Measurements from ENCODE around the gene STXBP6. TPM values are rescaled to one million over a fixed set of nuclear protein-coding genes. Genes with fewer than 3 reads are reported as not detected.

STXBP6 gene
- total and polyA plus RNA-seq, 2 experiments from 2014 or later: 19.7 to 29.0 TPM

GRCh38 chr14:24928386-24928900 lies 121.5 kb downstream of the STXBP6 start (continued):
- TF ChIP-seq, protein P1, sequence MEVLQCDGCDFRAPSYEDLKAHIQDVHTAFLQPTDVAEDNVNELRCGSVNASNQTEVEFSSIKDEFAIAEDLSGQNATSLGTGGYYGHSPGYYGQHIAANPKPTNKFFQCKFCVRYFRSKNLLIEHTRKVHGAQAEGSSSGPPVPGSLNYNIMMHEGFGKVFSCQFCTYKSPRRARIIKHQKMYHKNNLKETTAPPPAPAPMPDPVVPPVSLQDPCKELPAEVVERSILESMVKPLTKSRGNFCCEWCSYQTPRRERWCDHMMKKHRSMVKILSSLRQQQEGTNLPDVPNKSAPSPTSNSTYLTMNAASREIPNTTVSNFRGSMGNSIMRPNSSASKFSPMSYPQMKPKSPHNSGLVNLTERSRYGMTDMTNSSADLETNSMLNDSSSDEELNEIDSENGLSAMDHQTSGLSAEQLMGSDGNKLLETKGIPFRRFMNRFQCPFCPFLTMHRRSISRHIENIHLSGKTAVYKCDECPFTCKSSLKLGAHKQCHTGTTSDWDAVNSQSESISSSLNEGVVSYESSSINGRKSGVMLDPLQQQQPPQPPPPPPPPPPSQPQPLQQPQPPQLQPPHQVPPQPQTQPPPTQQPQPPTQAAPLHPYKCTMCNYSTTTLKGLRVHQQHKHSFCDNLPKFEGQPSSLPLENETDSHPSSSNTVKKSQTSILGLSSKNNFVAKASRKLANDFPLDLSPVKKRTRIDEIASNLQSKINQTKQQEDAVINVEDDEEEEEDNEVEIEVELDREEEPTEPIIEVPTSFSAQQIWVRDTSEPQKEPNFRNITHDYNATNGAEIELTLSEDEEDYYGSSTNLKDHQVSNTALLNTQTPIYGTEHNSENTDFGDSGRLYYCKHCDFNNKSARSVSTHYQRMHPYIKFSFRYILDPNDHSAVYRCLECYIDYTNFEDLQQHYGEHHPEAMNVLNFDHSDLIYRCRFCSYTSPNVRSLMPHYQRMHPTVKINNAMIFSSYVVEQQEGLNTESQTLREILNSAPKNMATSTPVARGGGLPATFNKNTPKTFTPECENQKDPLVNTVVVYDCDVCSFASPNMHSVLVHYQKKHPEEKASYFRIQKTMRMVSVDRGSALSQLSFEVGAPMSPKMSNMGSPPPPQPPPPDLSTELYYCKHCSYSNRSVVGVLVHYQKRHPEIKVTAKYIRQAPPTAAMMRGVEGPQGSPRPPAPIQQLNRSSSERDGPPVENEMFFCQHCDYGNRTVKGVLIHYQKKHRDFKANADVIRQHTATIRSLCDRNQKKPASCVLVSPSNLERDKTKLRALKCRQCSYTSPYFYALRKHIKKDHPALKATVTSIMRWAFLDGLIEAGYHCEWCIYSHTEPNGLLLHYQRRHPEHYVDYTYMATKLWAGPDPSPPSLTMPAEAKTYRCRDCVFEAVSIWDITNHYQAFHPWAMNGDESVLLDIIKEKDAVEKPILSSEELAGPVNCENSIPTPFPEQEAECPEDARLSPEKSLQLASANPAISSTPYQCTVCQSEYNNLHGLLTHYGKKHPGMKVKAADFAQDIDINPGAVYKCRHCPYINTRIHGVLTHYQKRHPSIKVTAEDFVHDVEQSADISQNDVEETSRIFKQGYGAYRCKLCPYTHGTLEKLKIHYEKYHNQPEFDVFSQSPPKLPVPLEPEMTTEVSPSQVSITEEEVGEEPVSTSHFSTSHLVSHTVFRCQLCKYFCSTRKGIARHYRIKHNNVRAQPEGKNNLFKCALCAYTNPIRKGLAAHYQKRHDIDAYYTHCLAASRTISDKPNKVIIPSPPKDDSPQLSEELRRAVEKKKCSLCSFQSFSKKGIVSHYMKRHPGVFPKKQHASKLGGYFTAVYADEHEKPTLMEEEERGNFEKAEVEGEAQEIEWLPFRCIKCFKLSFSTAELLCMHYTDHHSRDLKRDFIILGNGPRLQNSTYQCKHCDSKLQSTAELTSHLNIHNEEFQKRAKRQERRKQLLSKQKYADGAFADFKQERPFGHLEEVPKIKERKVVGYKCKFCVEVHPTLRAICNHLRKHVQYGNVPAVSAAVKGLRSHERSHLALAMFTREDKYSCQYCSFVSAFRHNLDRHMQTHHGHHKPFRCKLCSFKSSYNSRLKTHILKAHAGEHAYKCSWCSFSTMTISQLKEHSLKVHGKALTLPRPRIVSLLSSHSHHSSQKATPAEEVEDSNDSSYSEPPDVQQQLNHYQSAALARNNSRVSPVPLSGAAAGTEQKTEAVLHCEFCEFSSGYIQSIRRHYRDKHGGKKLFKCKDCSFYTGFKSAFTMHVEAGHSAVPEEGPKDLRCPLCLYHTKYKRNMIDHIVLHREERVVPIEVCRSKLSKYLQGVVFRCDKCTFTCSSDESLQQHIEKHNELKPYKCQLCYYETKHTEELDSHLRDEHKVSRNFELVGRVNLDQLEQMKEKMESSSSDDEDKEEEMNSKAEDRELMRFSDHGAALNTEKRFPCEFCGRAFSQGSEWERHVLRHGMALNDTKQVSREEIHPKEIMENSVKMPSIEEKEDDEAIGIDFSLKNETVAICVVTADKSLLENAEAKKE (CRISPR knock-in tag; IDR thresholded peaks at IDR 0.05): no peak

DNA sequence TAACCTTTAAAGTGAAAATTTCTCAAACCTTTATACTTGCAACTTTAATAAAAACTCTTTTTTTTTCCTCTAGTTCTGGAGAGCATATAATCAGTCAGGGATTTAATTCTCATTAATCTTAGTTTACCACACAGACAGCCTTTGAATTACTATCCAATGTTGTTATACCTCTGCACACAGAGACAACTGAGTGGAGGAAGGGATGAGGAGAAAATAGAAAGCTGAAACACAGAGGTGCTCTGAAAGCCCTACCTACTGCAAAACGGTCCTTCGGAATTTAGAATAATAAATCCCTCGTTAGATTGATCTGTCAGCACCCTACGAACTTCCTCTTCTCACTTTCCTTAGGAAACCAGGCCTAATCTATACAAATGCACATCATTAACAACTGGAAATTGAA lies 122.1 kb downstream of the STXBP6 start:
- DNase-seq (ENCODE audit: low spot score) (no peak), ATAC-seq (no peak)
- no peaks in the 10 kb centered on the region for H4K20me1 ChIP-seq (replicated peaks; ENCODE audit: insufficient read depth)
- H3K4me1 ChIP-seq (ENCODE audit: insufficient read depth): peaks cover 50% of the 10 kb centered on the region
- Mint-ChIP-seq H3K4me3 (no peak overlapping the region), H3K27me3 (ENCODE audit: insufficient read depth, low read depth, poor library complexity) (no peaks in the 10 kb centered on the region), H3K27ac (no peak overlapping the region), H3K9me3 (no peaks in the 10 kb centered on the region), H3K4me1 (peaks cover 44% of the 10 kb centered on the region), H3K36me3 (ENCODE audit: low read depth) (no peaks in the 10 kb centered on the region; the same call in 2 of the 3 replicates)
- H3K79me2 ChIP-seq (replicated peaks; ENCODE audit: insufficient read depth): no peaks in the 10 kb centered on the region
- H3F3A ChIP-seq (replicated peaks; ENCODE audit: low read depth): no peaks in the 10 kb centered on the region
- no peaks in the 10 kb centered on the region for H3K27me3 ChIP-seq (ENCODE audit: insufficient read depth)
- H3K4me2 ChIP-seq: no peak overlapping the region
- no peaks in the 10 kb centered on the region for H3K36me3 ChIP-seq (ENCODE audit: insufficient read depth)
- no peak overlapping the region for H3K27ac ChIP-seq (ENCODE audit: low read depth)
- peaks cover 4% of the 10 kb centered on the region; the same call in 1 of the 2 replicates for H3K9me2 ChIP-seq (ENCODE audit: insufficient read depth)
- no peak overlapping the region for H3K4me3 ChIP-seq
- no peak overlapping the region for H2AFZ ChIP-seq
- TF ChIP-seq NANOG (IDR thresholded peaks at IDR 0.05; ENCODE audit: borderline replicate concordance) (no peak), ZNF114 (CRISPR knock-in tag; IDR thresholded peaks at IDR 0.05) (no peak), EZH2phosphoT487 (IDR thresholded peaks at IDR 0.05; ENCODE audit: unreplicated experiment) (no peak), JUNB (IDR thresholded peaks at IDR 0.05; ENCODE audit: unreplicated experiment) (no peak), ETS1 (IDR thresholded peaks at IDR 0.05) (no peak), POLR2AphosphoS5 (IDR thresholded peaks at IDR 0.05; ENCODE audit: low read depth) (no peak), EZH2 (IDR thresholded peaks at IDR 0.05; ENCODE audit: low read depth, unreplicated experiment) (no peak), CREB1 (CRISPR knock-in tag; IDR thresholded peaks at IDR 0.05; ENCODE audit: low read depth) (no peak)
- TF ChIP-seq, protein P1 (CRISPR knock-in tag; IDR thresholded peaks at IDR 0.05): no peak

Measured in GM23338 (cell line).